Stomach (tissue), 9 donors: ENCODE measurements around the gene ATAD2B. TPM values are rescaled to one million over a fixed set of nuclear protein-coding genes. Genes with fewer than 3 reads are reported as not detected.

Experiments used
- DNase-seq, 2 donors: peaks; one replicate each; pipeline versions ENCODE4 v3.0.0 to v3.0.0-alpha.2; 2013 to 2019
- H3K27ac ChIP-seq, 5 donors: fragments of 200-600 bp in 4 of 5; sonication (generic) in 4 of 5; one replicate each; pipeline ENCODE4 v1.5.1; 2013 to 2019; ENCODE audit warnings: mild to moderate bottlenecking in 1 of 5, moderate library complexity in 1 of 5
- H3K27me3 ChIP-seq, 3 donors: fragments of 200-600 bp; sonication (generic); one replicate each; pipeline ENCODE4 v1.5.1; 2017 to 2019; ENCODE audit warnings: mixed run types in 1 of 3
- H3K36me3 ChIP-seq, 4 donors: fragments of 200-600 bp; sonication (generic); 1 replicate in 3 of 4; 2 replicates in 1 of 4; pipeline ENCODE4 v1.5.1; 2016 to 2019
- H3K4me1 ChIP-seq, 4 donors: fragments of 200-600 bp; sonication (generic); one replicate each; pipeline ENCODE4 v1.5.1; 2016 to 2019
- H3K4me3 ChIP-seq, 4 donors: fragments of 200-600 bp; sonication (generic) in 3 of 4; one replicate each; pipeline ENCODE4 v1.5.1; 2016 to 2019; ENCODE audit warnings: mild to moderate bottlenecking in 1 of 4
- H3K9me3 ChIP-seq, 4 donors: fragments of 200-600 bp; sonication (generic); one replicate each; pipeline ENCODE4 v1.5.1; 2016 to 2019
- CTCF ChIP-seq, 7 experiments: fragments of 450-650 bp in 4 of 7; fragments of 200-600 bp in 3 of 7; sonication (generic) in 3 of 7; IDR thresholded peaks; one replicate each; pipeline ENCODE4 v1.5.1; 2016 to 2019; ENCODE audit warnings: antibody characterized with exemption in 7 of 7, control low read depth in 2 of 7, mild to moderate bottlenecking in 1 of 7
- EP300 ChIP-seq: sonication (generic); formaldehyde crosslinking; IDR thresholded peaks from one replicate; pipeline ENCODE4 v1.6.1; 2017; ENCODE audit warnings: antibody characterized with exemption
- POLR2A ChIP-seq, 4 donors: fragments of 450-650 bp; IDR thresholded peaks; one replicate each; pipeline ENCODE4 v1.6.1; 2016; ENCODE audit warnings: antibody characterized with exemption in 4 of 4, control low read depth in 2 of 4, mild to moderate bottlenecking in 1 of 4, moderate library complexity in 1 of 4
- POLR2AphosphoS5 ChIP-seq, 3 donors: sonication (generic); formaldehyde crosslinking; IDR thresholded peaks; one replicate each; pipeline ENCODE4 v1.6.1; 2016; ENCODE audit warnings: antibody characterized with exemption in 3 of 3
- WGBS, 5 donors: extraction: QIAGEN DNeasy Blood & Tissue Kit in 3 of 5; methylation state at CpG; one replicate each; pipeline versions ENCODE4 v1.1.5 to v1.1.7; 2013 to 2018; 5-methylcytosine and 5-hydroxymethylcytosine counted together
- intact Hi-C: fragments of 100-400 bp; cut with DNase I; formaldehyde crosslinking; loops from one replicate; pipeline ENCODE4 v1.15.1; 2023; ENCODE audit warnings: low total_unique reads
- polyA plus RNA-seq, 3 donors: library from polyadenylated mRNA; stranded (reverse); fragments of 200-250 nt; gene quantifications; one replicate each; pipeline ENCODE4 v1.2.3, GENCODE V29; 2013
- total RNA-seq, 5 donors: library from RNA; depleted of rRNA; stranded (reverse); fragments of >200 nt; gene quantifications; one replicate each; pipeline versions ENCODE4 v1.1.0 to v1.2.3, GENCODE V29; 2014 to 2016
- donor health status: healthy with polysubstance abuse.
- donor health status: Bipolar disorder and iron deficiency.
- donor health status: healthy.

The ATAD2B gene
- total and polyA plus RNA-seq, 8 donors = 2.0 to 67.0 (median 17.2) TPM

- Histone ChIP-seq H3K27ac (no peak overlapping the region), H3K9me3 (no peaks in the 10 kb centered on the region), H3K4me1 (peaks cover 0 to 25% (median 10%) of the 10 kb centered on the region in 4 donors), H3K4me3 (no peak overlapping the region), H3K36me3 (peaks cover 0 to 37% (median 34%) of the 10 kb centered on the region in 4 donors), H3K27me3 (no peaks in the 10 kb centered on the region)
- no peak for DNase-seq
- no peak for TF ChIP-seq CTCF (IDR thresholded peaks at IDR 0.05)
- no peak for TF ChIP-seq EP300
- TF ChIP-seq POLR2A (IDR thresholded peaks at IDR 0.05) = no peak
- TF ChIP-seq POLR2AphosphoS5 (IDR thresholded peaks at IDR 0.05) = no peak
- intact Hi-C loops = no loop called here
- 83 to 98% (median 95%) methylated on average over 1 of the region's 1 CpG for WGBS, 5 donors
Observed at GRCh38 chr2:23806665-23807249, 120.2 kb downstream of the ATAD2B start.

GRCh38 chr2:23806201-23806600 lies 120.7 kb downstream of the ATAD2B start:
- peaks cover 0 to 28% (median 10%) of the 10 kb centered on the region in 4 donors for H3K4me1 ChIP-seq
- peaks cover 0 to 35% (median 32%) of the 10 kb centered on the region in 4 donors for H3K36me3 ChIP-seq
- H3K27ac ChIP-seq = no peak overlapping the region
- WGBS, 5 donors = 45 to 97% (median 50%) methylated on average over 1 to 2 of the region's 2 CpGs
- no peak for TF ChIP-seq EP300
- no peak for TF ChIP-seq POLR2AphosphoS5 (IDR thresholded peaks at IDR 0.05)
- no peak for TF ChIP-seq CTCF (IDR thresholded peaks at IDR 0.05)
- no peak for TF ChIP-seq POLR2A (IDR thresholded peaks at IDR 0.05)
- no peaks in the 10 kb centered on the region for H3K27me3 ChIP-seq
- no peaks in the 10 kb centered on the region for H3K9me3 ChIP-seq
- DNase-seq = no peak
- H3K4me3 ChIP-seq = no peak overlapping the region
- intact Hi-C loops = no loop called here

- Histone ChIP-seq H3K9me3 (no peaks in the 10 kb centered on the region), H3K4me3 (no peak overlapping the region), H3K4me1 (peaks cover 0 to 28% (median 10%) of the 10 kb centered on the region in 4 donors), H3K27ac (no peak overlapping the region), H3K36me3 (peaks cover 0 to 23% (median 14%) of the 10 kb centered on the region in 4 donors), H3K27me3 (no peaks in the 10 kb centered on the region)
- TF ChIP-seq EP300 = no peak
- TF ChIP-seq CTCF (IDR thresholded peaks at IDR 0.05) = no peak
- TF ChIP-seq POLR2A (IDR thresholded peaks at IDR 0.05) = no peak
- TF ChIP-seq POLR2AphosphoS5 (IDR thresholded peaks at IDR 0.05) = no peak
- 39 to 63% (median 50%) methylated on average over 5 of the region's 5 CpGs for WGBS, 5 donors
- intact Hi-C loops = no loop called here
- peak; percentile 33 to 53 for DNase-seq
Observed at GRCh38 chr2:23803965-23804542, 122.9 kb downstream of the ATAD2B start.

- TF ChIP-seq CTCF (IDR thresholded peaks at IDR 0.05) = no peak
- H3K36me3 ChIP-seq = peaks cover 0 to 18% (median 8%) of the 10 kb centered on the region in 4 donors
- H3K4me1 ChIP-seq = peaks cover 0 to 28% (median 10%) of the 10 kb centered on the region in 4 donors
- no peak overlapping the region for H3K4me3 ChIP-seq
- peak in 1 of 2 donors; percentile 18 for DNase-seq
- no peaks in the 10 kb centered on the region for H3K9me3 ChIP-seq
- peak overlapping the region in 1 of 5 donors; percentile 14 for H3K27ac ChIP-seq
- 64 to 85% (median 65%) methylated on average over 5 of the region's 5 CpGs for WGBS, 5 donors
- intact Hi-C loops = no loop called here
- H3K27me3 ChIP-seq = no peaks in the 10 kb centered on the region
Observed at GRCh38 chr2:23803264-23803964, 123.5 kb downstream of the ATAD2B start.
